ENCODE data around the gene MGAT5.

Gene MGAT5

DNA sequence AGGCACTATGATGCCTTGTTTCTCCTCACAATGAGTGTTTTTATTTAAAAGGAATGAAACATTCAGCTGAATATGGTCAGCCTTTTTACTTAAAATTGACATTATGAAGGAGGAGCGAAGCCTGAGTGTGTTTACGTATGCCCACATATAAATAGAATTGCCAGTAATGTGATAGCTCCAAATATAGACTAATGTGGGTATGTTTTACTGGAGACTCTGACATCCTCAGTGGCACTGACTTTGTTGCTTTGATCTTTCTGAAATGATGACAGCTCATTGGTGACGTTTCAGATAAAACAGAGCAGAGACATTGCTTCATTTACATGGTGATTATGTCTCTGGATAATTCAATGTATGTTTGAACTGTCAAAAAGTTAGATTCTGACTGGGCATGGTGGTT is 167.0 kb downstream of the MGAT5 start:
- no peak for TF ChIP-seq ZNF274 (IDR thresholded peaks at IDR 0.05; ENCODE audit: low read depth, low read length)
- H3K4me3 ChIP-seq (ENCODE audit: low read length), result no peak overlapping the region

DNA sequence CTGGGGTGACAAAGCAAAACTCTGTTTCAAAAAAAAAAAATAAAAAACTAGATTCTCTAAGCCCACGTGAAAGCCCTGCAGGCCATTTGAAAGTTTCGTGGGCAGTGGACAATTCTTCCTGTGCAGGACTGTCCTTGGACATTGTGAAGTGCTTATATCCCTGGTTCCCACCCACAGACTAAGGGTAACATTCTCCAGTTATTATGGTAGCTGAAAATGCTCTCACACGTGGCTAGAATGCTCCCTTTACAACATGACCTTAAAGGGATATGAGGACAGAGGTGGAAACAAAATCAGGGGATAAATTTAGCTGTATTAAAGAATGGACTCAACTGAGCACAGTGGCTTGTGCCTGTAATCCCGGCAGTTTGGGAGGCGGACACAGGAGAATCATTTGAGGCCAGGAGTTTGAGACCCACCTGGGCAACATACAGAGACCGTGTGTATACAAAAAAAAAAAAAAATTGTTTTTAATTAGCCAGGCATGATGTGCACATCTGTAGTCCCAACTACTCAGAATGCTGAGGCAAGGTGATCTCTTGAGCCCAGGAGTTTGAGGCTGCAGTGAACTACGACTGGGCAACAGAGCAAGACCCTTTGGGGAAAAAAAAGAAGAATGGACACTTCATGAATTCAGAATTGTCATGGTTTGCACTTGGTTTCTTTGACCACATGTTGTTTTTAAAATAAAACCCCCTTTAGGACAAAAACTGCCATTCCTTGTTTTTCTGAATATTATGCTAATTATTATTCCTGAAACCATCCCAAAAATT is 167.9 kb downstream of the MGAT5 start:
- H3K4me3 ChIP-seq (ENCODE audit: low read length), result no peak overlapping the region
- TF ChIP-seq ZNF274 (IDR thresholded peaks at IDR 0.05; ENCODE audit: low read depth, low read length), result no peak

DNA sequence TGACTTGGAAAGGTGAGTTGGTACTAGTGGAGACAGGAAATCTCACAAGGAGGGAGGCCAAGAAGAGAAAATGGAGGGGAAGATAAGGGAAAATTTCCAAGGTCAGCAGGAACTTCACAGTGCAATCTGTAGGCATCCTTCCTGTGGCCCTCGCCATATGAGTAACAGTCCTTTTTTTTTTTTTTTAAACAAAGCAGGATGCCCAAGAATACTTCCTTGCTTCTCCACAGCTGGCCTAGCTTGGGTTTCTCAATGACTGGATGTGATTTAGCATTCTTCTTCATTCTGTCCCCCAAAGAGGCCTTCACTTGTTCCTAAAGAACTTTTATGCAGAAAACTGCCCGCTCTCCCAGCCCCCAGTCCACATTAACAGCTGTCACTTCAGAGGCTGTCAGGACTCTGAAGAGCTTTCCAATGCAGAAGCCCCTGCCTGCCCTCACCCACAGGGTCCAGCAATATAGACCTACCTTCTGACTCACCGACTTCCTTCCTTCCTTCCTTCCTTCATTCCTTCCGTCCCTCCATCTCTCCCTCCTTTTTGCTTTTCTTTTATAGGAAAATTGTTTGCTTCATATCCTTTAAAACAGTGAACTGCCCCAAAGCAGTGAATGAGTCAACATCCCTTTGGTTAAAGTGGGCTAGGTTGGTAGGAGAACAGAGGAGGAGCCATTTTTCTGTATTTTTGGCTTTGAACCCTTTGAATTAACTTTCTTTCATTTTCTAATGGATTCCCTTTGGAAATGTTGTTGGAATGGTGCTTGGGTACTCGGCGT is 172.0 kb downstream of the MGAT5 start:
- no peak overlapping the region for H3K4me3 ChIP-seq (ENCODE audit: low read length)

DNA sequence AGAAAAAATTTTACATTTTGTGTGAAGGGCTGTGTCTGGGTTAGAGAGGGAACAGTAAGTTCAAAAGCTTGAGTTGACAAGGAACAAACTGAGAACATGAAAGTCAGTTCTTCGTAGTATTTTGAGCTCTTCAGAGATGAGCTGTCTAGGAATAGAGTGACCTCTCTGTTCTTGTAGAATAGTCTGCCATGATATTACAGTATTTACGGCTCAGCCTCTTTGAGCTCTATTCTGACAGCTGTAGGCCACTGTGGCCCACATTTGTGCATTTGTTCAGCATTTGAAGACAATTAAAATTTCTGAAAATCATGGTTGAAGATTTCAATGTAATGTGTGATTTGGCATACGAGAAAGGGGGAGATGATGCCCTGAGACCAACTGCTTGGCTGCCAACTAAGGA is 172.8 kb downstream of the MGAT5 start:
- H3K4me3 ChIP-seq (ENCODE audit: low read length), result no peak overlapping the region
- TF ChIP-seq ZNF274 (IDR thresholded peaks at IDR 0.05; ENCODE audit: low read depth, low read length), result no peak

More for the DNA sequence above, 172.0 kb downstream of the MGAT5 start:
- no peak for TF ChIP-seq ZNF274 (IDR thresholded peaks at IDR 0.05; ENCODE audit: low read depth, low read length)

DNA sequence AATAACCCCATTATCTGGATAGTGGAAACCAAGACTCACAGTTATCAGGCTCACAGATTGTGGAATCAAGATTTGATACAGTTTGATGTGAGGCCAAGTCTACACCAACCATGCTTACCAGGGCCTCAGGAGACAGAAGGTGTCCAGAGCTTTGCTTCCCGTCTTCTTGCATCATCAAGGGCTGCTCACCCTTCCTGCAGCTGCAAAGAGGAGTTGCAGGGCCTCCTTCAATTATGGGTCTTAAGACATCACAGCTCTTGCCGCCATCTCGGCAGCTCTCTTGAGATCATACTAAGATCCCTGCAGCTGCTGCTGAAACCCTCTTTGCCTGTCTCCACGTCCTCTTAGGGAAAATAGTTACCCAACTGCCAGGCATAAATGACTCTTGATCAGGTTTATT is 176.0 kb downstream of the MGAT5 start:
- no peak overlapping the region for H3K4me3 ChIP-seq (ENCODE audit: low read length)
- no peak for TF ChIP-seq ZNF274 (IDR thresholded peaks at IDR 0.05; ENCODE audit: low read depth, low read length)

DNA sequence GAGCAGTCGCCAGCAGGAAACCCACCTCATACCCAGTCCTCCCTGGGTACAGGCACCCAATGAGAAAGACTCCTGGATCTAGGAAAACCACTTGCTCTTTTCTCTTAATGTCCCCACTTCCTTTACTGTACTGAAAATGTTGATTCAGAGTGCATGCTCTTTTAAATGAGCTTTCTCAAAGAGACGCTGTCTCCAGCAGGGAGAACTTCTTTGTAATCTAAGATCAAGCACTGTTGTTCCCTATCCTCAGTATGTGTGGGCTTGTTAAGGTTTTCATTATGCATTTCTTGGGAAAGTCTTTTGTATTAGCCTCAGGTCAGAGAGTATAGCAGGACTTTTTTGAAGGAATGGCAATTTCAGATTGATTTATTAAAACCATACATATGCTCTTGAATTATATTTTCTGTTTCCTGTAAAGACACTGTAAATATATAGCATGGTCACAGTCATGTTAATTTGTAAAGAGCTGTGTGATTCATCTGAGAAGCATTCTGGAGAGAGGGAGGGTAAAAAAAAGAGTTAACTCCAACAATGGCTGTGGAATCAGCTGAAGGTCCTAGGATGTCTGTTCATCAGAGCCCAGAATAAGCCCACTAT is 178.1 kb downstream of the MGAT5 start:
- TF ChIP-seq ZNF274 (IDR thresholded peaks at IDR 0.05; ENCODE audit: low read depth, low read length), result no peak
- H3K4me3 ChIP-seq (ENCODE audit: low read length), result no peak overlapping the region

DNA sequence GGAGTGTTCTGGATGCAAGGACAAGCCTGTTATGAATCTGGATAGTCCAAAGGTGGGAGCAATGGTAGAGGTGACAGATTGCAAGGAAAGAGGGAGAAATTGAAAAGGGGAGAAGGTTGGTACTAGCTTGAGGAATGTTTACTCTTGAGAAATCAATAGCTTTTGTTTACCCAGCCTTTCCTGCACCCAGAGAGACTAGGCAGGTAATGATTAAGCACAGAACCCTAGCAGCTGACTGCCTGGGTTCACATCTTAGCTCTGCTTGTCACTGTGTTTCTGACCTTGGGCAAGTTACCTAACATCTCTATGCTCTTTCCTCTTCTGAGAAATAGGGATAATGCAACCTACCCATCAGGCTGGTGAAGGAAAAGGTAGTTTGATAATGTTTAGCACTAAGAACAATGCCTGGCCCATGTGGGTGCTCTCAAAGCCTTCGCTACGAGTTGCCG is 178.6 kb downstream of the MGAT5 start:
- TF ChIP-seq ZNF274 (IDR thresholded peaks at IDR 0.05; ENCODE audit: low read depth, low read length), result no peak
- H3K4me3 ChIP-seq (ENCODE audit: low read length), result no peak overlapping the region

DNA sequence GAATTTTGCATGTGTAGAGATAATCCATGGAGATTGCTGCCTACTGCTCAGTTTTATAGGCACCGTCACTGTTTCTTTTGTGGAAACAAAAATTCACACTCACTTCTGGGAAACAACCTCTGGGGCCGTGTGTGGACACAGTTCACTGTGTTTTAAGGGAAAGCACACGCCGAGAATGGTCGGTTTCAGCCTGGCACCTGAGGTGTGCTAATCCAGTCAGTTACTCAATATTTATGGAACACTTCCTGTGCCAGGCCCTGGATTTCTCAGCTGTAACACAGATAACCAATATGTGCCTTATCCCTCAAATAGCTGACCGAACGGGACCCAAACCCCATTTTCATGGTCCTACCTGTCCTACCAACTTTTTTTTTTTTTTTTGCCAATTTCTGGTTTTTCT is 179.6 kb downstream of the MGAT5 start:
- H3K4me3 ChIP-seq (ENCODE audit: low read length), result no peak overlapping the region
- TF ChIP-seq ZNF274 (IDR thresholded peaks at IDR 0.05; ENCODE audit: low read depth, low read length), result no peak

DNA sequence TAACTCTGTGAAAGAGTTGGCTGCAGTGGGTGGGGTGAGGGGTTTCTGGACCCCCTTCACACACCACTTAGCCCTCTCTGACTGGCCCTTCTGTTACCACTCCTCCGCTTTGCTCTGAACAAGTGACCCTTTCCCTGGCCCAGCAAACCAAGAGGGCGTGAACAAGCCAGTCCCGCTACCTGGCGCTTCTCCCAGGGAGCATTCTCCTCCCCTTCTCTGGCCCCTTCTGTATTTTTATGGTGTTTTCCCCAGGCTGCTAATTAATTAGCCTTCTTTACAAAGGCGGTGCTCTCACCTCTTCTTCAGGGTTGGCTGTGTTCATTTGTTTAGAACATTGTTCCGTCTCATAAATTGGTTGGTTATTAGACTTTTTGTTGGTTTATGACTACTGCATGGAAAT is 180.1 kb downstream of the MGAT5 start:
- H3K4me3 ChIP-seq (ENCODE audit: low read length), result no peak overlapping the region
- TF ChIP-seq ZNF274 (IDR thresholded peaks at IDR 0.05; ENCODE audit: low read depth, low read length), result no peak

DNA sequence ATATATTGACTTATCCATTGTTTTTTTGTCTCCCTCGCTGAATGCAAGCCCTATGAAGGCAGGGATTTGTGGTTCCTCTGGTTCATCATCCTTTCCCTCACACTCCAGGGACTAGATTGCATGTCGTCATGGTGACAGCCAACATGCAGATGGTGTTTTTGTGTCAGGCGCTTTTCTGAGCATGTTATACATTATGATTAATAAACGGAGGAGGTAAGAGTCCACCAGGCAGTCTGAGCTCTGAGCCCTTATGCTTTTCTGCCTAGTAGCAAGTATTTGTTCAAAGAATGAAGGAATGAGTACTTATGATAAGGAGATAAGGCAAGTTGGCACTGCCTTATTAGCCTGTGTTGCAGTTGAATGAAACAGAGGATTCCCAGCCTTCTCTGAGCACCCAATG is 181.6 kb downstream of the MGAT5 start:
- TF ChIP-seq ZNF274 (IDR thresholded peaks at IDR 0.05; ENCODE audit: low read depth, low read length), result no peak
- H3K4me3 ChIP-seq (ENCODE audit: low read length), result no peak overlapping the region

DNA sequence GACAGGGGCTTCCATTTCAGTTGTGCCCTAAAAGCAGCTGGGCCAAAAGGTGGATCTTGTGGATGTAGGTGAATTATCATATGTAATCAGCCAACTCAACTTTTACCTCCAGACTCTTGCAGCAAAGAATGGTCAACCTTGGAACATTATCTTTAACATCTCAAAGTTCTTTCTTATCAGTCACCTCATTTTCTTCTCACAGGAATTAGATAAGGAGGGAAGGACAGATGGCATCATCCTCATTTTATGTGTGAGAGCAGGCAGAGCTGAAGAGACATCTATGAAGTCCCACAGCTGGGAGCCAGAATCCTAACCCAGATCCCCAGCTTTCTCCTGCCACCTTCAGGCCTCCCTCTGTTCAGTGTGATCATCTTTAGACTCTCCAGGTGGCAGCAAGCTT is 182.1 kb downstream of the MGAT5 start:
- no peak for TF ChIP-seq ZNF274 (IDR thresholded peaks at IDR 0.05; ENCODE audit: low read depth, low read length)
- no peak overlapping the region for H3K4me3 ChIP-seq (ENCODE audit: low read length)

DNA sequence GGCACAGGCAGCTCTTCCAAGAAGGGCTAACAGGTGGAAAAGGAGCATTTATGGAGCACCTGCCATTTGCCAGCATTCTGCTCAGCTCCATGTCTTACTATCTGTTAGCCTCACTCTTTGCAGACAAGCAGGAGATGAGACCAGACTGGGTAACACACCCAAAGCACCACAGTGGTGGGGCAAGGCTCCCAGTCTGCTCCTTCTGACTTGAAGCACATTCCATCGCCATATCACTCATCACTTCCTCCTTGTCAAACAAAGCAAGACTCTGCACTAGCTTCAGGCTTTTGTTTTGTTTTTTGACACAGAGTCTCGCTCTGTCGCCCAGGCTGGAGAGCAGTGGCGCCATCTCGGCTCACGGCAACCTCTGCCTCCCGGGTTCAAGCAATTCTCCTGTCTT is 182.8 kb downstream of the MGAT5 start:
- no peak for TF ChIP-seq ZNF274 (IDR thresholded peaks at IDR 0.05; ENCODE audit: low read depth, low read length)
- no peak overlapping the region for H3K4me3 ChIP-seq (ENCODE audit: low read length)

DNA sequence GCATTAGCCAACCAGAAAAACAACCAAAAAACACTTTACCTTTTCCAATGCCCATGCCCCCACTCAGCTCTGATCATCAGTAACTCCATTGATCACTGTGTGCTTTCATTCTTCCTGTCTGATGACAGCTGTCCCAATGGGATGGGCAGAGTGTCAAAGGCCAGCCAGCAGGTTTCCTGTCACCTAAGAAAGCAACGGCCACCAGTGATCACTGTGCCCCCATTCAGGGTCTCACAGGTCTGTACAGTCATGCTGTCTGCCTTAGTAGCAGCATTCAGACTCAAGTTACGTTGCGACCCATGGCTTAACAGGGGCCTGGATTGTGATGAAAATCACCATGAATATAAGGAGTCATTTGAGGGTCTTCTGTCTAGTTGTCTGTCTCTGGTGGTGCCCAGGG is 184.5 kb downstream of the MGAT5 start:
- no peak overlapping the region for H3K4me3 ChIP-seq (ENCODE audit: low read length)
- TF ChIP-seq ZNF274 (IDR thresholded peaks at IDR 0.05; ENCODE audit: low read depth, low read length), result no peak

DNA sequence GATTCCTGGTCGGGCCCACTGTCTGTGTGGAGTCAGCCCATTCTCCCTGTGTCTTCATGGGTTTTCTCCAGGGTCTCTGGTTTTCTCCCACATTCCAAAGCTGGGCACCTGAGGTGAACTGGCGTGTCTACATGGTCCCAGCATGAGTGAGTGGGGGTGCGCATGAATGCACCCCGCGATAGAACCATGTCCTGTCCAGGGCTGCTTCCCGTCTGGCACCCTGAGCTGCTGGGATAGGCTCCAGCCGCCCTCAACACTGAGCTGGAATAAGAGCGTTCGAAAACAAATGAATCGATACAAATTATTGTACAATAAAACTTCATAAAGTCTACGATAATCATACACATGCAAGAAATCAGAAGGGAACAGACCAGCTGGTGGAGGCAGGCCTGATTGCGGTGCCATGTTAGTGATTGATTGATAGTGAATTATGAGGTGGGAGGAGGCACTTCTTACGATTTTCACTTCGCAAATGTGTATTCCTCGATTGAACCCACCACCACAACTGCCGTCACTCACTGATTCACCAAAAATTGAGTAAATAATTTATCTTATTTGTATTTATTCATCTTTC is 186.6 kb downstream of the MGAT5 start:
- H3K4me3 ChIP-seq (ENCODE audit: low read length), result no peak overlapping the region
- TF ChIP-seq ZNF274 (IDR thresholded peaks at IDR 0.05; ENCODE audit: low read depth, low read length), result no peak

Data from GM08714 (cell line).